DOHH2 (cell line): ENCODE data around the gene GLI3.

Source experiments
- H3F3A ChIP-seq: fragments of 200-600 bp; sonication (generic), shearing (Covaris generic); 2 replicates; pipeline ENCODE4 v1.6.0; 2016; ENCODE audit warnings: antibody characterized with exemption, mild to moderate bottlenecking; ENCODE audit not compliant: control insufficient read depth, insufficient read depth
- H3K27ac ChIP-seq: fragments of 200-600 bp; sonication (generic); 2 replicates; pipeline ENCODE4 v1.5.1; 2014; ENCODE audit warnings: low read depth, mild to moderate bottlenecking, low read length, moderate library complexity
- H3K27me3 ChIP-seq: fragments of 200-600 bp; sonication (generic); 2 replicates; pipeline ENCODE4 v1.6.1; 2014; ENCODE audit warnings: mild to moderate bottlenecking, low read length, mixed read lengths; ENCODE audit not compliant: control insufficient read depth
- H3K36me3 ChIP-seq: fragments of 200-600 bp; sonication (generic); 2 replicates; pipeline ENCODE4 v1.6.1; 2014; ENCODE audit warnings: mild to moderate bottlenecking, low read length, moderate library complexity, mixed read lengths; ENCODE audit not compliant: control insufficient read depth
- H3K4me1 ChIP-seq: fragments of 200-600 bp; sonication (generic); 2 replicates; pipeline ENCODE4 v1.6.1; 2014; ENCODE audit warnings: mild to moderate bottlenecking, low read length, mixed read lengths; ENCODE audit not compliant: control insufficient read depth
- H3K4me2 ChIP-seq: fragments of 200-600 bp; sonication (generic); 2 replicates; pipeline ENCODE4 v1.6.0; 2014; ENCODE audit warnings: mild to moderate bottlenecking, low read length, moderate library complexity
- H3K4me3 ChIP-seq: fragments of 200-600 bp; sonication (generic); 2 replicates; pipeline ENCODE4 v1.5.1; 2014; ENCODE audit warnings: mild to moderate bottlenecking, low read length, mixed read lengths
- H3K79me2 ChIP-seq: fragments of 200-600 bp; sonication (generic); 2 replicates; pipeline ENCODE4 v1.6.1; 2014; ENCODE audit warnings: mild to moderate bottlenecking, low read length, mixed read lengths; ENCODE audit not compliant: control insufficient read depth
- H3K9me2 ChIP-seq: fragments of 200-600 bp; sonication (generic); replicated peaks from 2 replicates; pipeline ENCODE4 v1.6.1; 2014; ENCODE audit warnings: mild to moderate bottlenecking, low read length, mixed read lengths; ENCODE audit not compliant: control insufficient read depth
- H3K9me3 ChIP-seq: fragments of 200-600 bp; sonication (generic); 2 replicates; pipeline ENCODE4 v1.6.1; 2014; ENCODE audit warnings: antibody characterized with exemption, low read length, mixed read lengths; ENCODE audit not compliant: control insufficient read depth, insufficient read depth
- H4K20me1 ChIP-seq: fragments of 200-600 bp; sonication (generic); 2 replicates; pipeline ENCODE4 v1.6.0; 2014; ENCODE audit warnings: low read depth, mild to moderate bottlenecking, antibody characterized with exemption, low read length, moderate library complexity; ENCODE audit not compliant: control insufficient read depth, insufficient read depth
- CTCF ChIP-seq: fragments of 200-600 bp; sonication (generic); IDR thresholded peaks from one replicate; pipeline ENCODE4 v1.5.1; 2014; ENCODE audit warnings: antibody characterized with exemption, mild to moderate bottlenecking, low read depth, low read length; ENCODE audit not compliant: poor library complexity, severe bottlenecking
- EZH2phosphoT487 ChIP-seq: fragments of 200-600 bp; sonication (generic); IDR thresholded peaks from 2 replicates; pipeline ENCODE4 v1.6.1; 2017; ENCODE audit warnings: borderline replicate concordance, mild to moderate bottlenecking, antibody characterized with exemption, low read length, moderate library complexity, mixed read lengths

GLI3 gene

GRCh38 chr7:42081671-42082070, 155.3 kb downstream of the GLI3 start:
- Histone ChIP-seq H3F3A (no peaks in the 10 kb centered on the region), H4K20me1 (no peaks in the 10 kb centered on the region), H3K9me2 (no peaks in the 10 kb centered on the region), H3K4me3 (no peak overlapping the region), H3K79me2 (no peaks in the 10 kb centered on the region), H3K9me3 (no peaks in the 10 kb centered on the region), H3K27me3 (no peaks in the 10 kb centered on the region), H3K36me3 (no peaks in the 10 kb centered on the region), H3K27ac (no peak overlapping the region), H3K4me2 (no peak overlapping the region), H3K4me1 (no peaks in the 10 kb centered on the region)
- TF ChIP-seq CTCF: no peak
- TF ChIP-seq EZH2phosphoT487: no peak

GRCh38 chr7:42080841-42081586, 156.0 kb downstream of the GLI3 start:
- Histone ChIP-seq H3K79me2 (no peaks in the 10 kb centered on the region), H3K4me1 (no peaks in the 10 kb centered on the region), H3K27ac (no peak overlapping the region), H4K20me1 (no peaks in the 10 kb centered on the region), H3K9me3 (no peaks in the 10 kb centered on the region), H3K4me2 (no peak overlapping the region), H3K36me3 (no peaks in the 10 kb centered on the region), H3K9me2 (no peaks in the 10 kb centered on the region), H3K27me3 (no peaks in the 10 kb centered on the region), H3F3A (no peaks in the 10 kb centered on the region), H3K4me3 (no peak overlapping the region)
- no peak for TF ChIP-seq EZH2phosphoT487
- no peak for TF ChIP-seq CTCF

GRCh38 chr7:42077271-42078135, 159.5 kb downstream of the GLI3 start:
- Histone ChIP-seq H3K27ac (no peak overlapping the region), H3K4me3 (no peak overlapping the region), H4K20me1 (no peaks in the 10 kb centered on the region), H3K4me1 (no peaks in the 10 kb centered on the region), H3K36me3 (no peaks in the 10 kb centered on the region), H3K27me3 (no peaks in the 10 kb centered on the region), H3K79me2 (no peaks in the 10 kb centered on the region), H3K9me3 (no peaks in the 10 kb centered on the region), H3F3A (no peaks in the 10 kb centered on the region), H3K4me2 (no peak overlapping the region), H3K9me2 (no peaks in the 10 kb centered on the region)
- no peak for TF ChIP-seq EZH2phosphoT487

GRCh38 chr7:42076870-42077269, 160.1 kb downstream of the GLI3 start:
- H3K27ac ChIP-seq: no peak overlapping the region
- no peak for TF ChIP-seq EZH2phosphoT487
- TF ChIP-seq CTCF: no peak
- H3F3A ChIP-seq: no peaks in the 10 kb centered on the region
- H3K4me1 ChIP-seq: no peaks in the 10 kb centered on the region
- H3K9me3 ChIP-seq: no peaks in the 10 kb centered on the region
- H3K9me2 ChIP-seq: no peaks in the 10 kb centered on the region
- no peak overlapping the region for H3K4me3 ChIP-seq
- H4K20me1 ChIP-seq: no peaks in the 10 kb centered on the region
- no peak overlapping the region for H3K4me2 ChIP-seq
- no peaks in the 10 kb centered on the region for H3K36me3 ChIP-seq
- H3K79me2 ChIP-seq: no peaks in the 10 kb centered on the region
- H3K27me3 ChIP-seq: no peaks in the 10 kb centered on the region
